Right ventricle myocardium superior (tissue), 1 donor: ENCODE measurements around the gene TIMM8B. TPM values are rescaled to one million over a fixed set of nuclear protein-coding genes. Genes with fewer than 3 reads are reported as not detected.
A peak's percentile ranks its signal among the peaks of the same experiment; 100 is the strongest.
"Not testable (repeated sequence)": the region's sequence is repeated elsewhere in the genome, so short reads cannot be mapped to it uniquely, and the experiment has no call there.

Experiments
- ATAC-seq: fragments of 200-7000 bp; cut with Tn5 transposase; one replicate; pipeline ENCODE4 v1.9.1; 2020; ENCODE audit warnings: mild to moderate bottlenecking; ENCODE audit not compliant: poor library complexity
- DNase-seq: peaks from one replicate; pipeline ENCODE4 v3.0.0-alpha.2; 2020
- intact Hi-C: fragments of 100-400 bp; cut with DNase I; formaldehyde crosslinking; loops from one replicate; pipeline ENCODE4 v1.11.2; 2022
- total RNA-seq: library from RNA; stranded (reverse); fragmentation: NEBNext Ultra II Directional; extraction: Animal tissue kit (Norgen Biotek cat#: 25700); gene quantifications from one replicate; pipeline ENCODE4 v1.2.1, GENCODE V29; 2021
- donor health status: DM: no; HTN: yes; CAD: no; lungs with severe emphysema.

TIMM8B gene
- total RNA-seq, 1 donor from 2014 or later: 173 TPM

- ATAC-seq, intact Hi-C loops, DNase-seq: not testable (repeated sequence)
Measured at GRCh38 chr11:112095302-112095701, 8.7 kb upstream of the TIMM8B start.

DNA sequence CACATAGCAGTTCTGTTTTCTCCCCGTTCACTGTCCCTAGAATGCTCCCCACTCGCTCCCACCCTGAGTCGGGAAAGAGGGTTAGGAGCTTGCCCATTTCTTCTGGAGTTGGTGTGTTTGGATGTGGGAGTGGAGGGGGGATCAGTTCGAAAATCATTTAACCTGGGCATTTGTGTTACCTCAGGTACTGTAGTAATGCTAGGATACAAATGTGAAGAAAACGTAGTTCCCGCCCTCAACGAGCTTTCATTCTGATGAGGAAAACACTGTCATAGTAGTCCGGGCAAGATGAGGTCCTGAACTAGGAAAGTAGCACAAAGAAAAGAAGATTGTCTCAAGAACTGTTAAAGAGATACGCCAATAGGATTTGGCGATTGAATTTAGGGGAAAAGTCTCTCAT is 656 bp upstream of the TIMM8B start:
- DNase-seq (no peak), ATAC-seq (peak; percentile 8)
- intact Hi-C loops: loop anchor here (10.0 kb wide), 1 partner anchor 212 kb away; the partner anchor contains the start of genes ALG9, CFAP68 and FDXACB1

DNA sequence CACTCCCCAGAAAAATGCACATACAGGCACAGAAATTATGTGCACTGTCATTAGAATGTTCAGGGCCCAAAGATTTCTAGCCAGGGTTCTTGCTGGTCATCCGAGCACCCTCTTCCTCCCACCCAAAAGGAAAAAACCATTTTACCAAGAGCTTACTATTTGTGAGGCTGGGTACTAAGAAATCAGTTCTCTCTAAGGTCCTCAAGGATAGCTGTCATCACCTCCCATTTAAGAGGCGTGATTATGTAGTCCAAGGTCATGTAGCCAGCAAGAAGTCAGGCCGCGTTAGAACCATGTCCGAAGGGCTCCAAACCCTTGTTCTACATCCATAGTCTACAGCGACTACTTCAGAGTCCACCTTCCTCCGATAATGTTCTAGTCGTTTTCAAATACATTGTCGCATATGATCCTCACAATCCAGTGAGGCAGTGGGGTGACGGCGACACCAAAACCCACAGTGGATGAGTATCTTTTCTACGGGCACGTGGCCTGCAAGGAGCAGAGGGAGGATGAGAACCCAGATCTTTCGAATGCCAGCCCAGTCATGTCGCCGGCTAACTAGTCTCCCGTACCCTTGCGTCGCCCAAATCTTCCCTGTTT is 634 bp downstream of the TIMM8B start:
- intact Hi-C loops: loop anchor here (10.0 kb wide), 1 partner anchor 211 kb away; the partner anchor contains the start of genes ALG9, CFAP68 and FDXACB1
- ATAC-seq (peak; percentile 30), DNase-seq (no peak)

- DNase-seq (no peak), ATAC-seq (no peak)
- intact Hi-C loops: loop anchor here (10.0 kb wide), 1 partner anchor 208 kb away; the partner anchor contains the start of genes ALG9, CFAP68 and FDXACB1
Measured at GRCh38 chr11:112082729-112083128, 3.8 kb downstream of the TIMM8B start.

DNA sequence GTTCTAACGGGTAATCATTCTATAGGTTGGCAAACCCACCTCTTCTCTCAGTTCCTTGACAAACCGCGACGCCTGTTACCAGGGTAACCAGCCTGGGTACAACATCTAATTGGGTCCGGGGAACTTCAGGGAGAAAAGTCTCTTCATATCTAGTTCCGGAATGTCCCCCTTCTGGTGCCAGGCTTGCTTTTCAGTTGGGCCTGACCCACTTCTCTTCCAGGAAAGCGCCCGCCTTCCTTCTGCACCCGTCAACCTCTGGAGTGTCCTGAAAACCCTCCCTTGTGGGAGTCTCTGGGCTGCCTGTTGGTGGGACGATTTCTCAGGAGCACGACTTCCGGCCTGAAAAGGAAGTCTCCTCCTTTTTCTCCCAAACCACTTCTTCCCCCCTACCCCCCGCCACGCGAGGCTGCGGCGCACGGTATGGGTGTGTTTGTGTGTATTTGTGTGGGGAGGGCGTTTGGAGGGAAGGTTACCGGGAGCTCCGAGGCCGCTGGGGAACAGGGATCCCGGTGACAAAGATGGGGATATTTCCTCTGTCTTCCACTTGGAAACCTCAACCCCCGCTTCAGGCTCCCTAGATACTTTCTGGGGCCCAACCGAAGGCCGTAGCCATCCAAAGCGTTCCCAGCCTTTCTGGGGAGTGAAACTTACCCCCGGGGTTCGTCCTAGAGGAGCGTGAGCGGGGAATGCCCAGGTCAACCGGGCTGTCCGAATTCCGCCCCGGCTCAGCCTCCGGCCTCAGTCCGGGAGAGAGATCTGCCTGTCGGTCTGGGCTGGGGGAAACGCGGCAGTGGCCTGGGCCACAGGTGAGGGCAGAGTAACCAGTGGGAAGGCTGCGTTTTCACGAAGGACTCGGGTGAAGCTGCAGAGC is 12.4 kb downstream of the TIMM8B start, which contains the start of the genes NKAPD1 and PIH1D2:
TSS of gene NKAPD1 (plus strand) at position 359 of the 871 bp plus-strand sequence. CDS start 1,276 bp downstream, outside the sequence.
TSS of gene PIH1D2 (minus strand) at position 77 of the 871 bp plus-strand sequence. CDS start 843 bp downstream, outside the sequence.
- DNase-seq: peak; percentile 78
- ATAC-seq: peak; percentile 94
- intact Hi-C loops: no loop called here

GRCh38 chr11:112062923-112063322 is 23.6 kb downstream of the TIMM8B start:
- DNase-seq (no peak), ATAC-seq (no peak)
- intact Hi-C loops: no loop called here

GRCh38 chr11:112058103-112058502 is 28.5 kb downstream of the TIMM8B start:
- DNase-seq (no peak), ATAC-seq (no peak)
- intact Hi-C loops: no loop called here

DNA sequence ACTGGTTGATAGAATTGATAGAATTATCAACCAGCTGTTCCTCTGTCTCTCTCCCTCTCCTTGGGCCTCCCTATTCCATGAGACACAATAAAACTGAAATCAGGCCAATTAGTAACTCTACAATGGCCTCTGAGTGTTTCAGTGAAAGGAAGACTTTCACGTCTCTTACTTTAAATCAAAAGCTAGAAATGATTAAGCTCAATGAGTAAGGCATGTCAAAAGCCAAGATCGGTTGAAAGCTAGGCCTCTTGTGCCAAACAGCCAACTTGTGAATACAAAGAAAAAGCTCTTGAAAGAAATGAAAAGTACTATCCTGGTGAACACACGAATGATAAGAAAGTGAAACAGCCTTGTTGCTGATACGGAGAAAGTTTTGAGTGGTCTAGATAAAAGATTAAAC is 29.4 kb downstream of the TIMM8B start:
- intact Hi-C loops: no loop called here
- no peak for DNase-seq
- ATAC-seq: no peak

GRCh38 chr11:112051768-112052167 is 34.8 kb downstream of the TIMM8B start:
- intact Hi-C loops: no loop called here
- ATAC-seq: no peak
- no peak for DNase-seq

GRCh38 chr11:112050721-112051120 is 35.8 kb downstream of the TIMM8B start:
- intact Hi-C loops: no loop called here
- ATAC-seq (no peak), DNase-seq (no peak)

- ATAC-seq: no peak
- intact Hi-C loops: no loop called here
- no peak for DNase-seq
Measured at GRCh38 chr11:112049777-112050176, 36.8 kb downstream of the TIMM8B start.

GRCh38 chr11:112048256-112048655 is 38.3 kb downstream of the TIMM8B start:
- ATAC-seq, intact Hi-C loops, DNase-seq: not testable (repeated sequence)

GRCh38 chr11:112046647-112047046 is 39.9 kb downstream of the TIMM8B start:
- DNase-seq, intact Hi-C loops, ATAC-seq: not testable (repeated sequence)

DNA sequence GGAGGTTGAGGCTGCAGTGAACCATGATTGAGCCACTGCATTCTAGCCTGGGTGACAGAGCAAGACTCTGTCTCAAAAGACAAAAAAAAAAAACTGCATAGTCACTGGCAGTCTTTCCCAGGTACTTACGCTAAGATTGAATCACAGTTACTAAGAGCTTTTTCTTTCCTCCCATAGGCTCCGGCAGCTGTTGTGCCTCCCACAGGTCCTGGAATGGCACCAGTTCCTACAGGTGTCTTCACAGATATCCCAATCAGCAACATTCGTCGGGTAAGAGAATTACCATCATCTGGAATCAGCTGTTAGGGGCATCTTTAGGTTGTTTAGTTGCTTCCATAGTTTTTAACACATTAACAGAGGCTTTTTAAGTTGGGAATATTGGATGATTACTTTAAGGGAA is 41.6 kb downstream of the TIMM8B start:
- intact Hi-C loops: no loop called here
- ATAC-seq (no peak), DNase-seq (no peak)

DNA sequence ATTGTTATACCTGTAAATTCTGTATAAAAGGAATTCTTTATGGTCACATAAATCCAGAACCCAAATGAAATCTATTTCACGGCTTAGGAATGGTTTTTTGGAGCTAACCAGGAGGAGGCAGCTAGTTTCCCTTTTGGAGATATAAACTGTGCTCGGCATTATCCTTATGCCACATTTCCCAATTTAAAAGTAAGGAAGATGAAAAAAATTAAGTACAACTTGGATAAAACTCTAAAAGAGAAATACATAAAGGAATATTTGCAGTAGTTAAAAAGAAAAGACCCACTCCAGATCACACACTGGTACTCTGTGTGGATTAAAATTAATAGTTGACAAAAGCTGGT is 43.6 kb downstream of the TIMM8B start:
- ATAC-seq (no peak), DNase-seq (no peak)
- intact Hi-C loops: no loop called here

- intact Hi-C loops: no loop called here
Measured at GRCh38 chr11:112042161-112042960, 44.2 kb downstream of the TIMM8B start.

DNA sequence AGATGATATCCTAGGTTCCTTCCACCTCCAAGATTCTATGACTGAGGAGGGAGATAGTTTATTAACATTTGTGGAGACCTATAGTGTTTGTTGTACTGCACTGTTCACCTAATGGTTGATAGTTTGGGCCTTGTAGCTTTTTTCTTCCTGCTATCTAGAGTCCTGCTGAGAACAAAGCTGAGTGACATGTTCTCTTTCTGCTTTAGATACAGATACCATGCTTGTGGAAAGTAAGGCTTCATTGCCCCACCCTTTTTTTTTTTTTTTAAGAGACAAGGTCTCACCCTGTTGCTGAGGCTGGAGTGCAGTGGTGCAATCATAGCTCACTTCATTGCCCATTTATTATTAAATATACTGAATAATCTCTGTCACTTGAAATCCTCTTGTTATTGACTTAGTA is 49.0 kb downstream of the TIMM8B start:
- DNase-seq: no peak
- intact Hi-C loops: no loop called here
- no peak for ATAC-seq

More at GRCh38 chr11:112042161-112042960, 44.2 kb downstream of the TIMM8B start:
- no peak for ATAC-seq
- no peak for DNase-seq
